ENCODE measurements around the gene IMMP2L. TPM values are rescaled to one million over a fixed set of nuclear protein-coding genes. Genes with fewer than 3 reads are reported as not detected.

Gene IMMP2L
- total and polyA plus RNA-seq, 2 of the 13 experiments (the other 11 are each of a cell fraction or from before 2014, with no cell fraction given) = 7.8 to 16.9 TPM

DNA sequence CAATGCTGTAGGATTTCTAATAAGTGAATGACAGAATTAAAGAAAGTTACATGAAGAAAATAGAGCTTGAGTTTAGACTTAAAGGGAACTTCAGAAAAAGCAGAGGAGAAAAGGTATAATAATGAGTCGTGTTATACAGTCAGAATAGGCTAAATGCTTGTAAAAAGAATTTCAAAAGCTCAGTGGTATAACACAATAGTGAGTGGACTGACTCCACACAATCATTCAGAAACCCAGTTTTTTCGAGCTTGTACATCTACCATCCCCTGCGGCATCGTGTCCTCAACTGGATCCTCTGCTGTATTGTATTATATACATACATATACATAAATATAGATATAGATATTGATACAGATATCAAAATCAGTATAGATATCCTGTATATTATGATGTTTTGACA, 52.2 kb downstream of the IMMP2L start (continued):
- TF ChIP-seq ATF1 (CRISPR knock-in tag; IDR thresholded peaks at IDR 0.05) = no peak
- no peak for TF ChIP-seq YEATS2 (CRISPR knock-in tag; IDR thresholded peaks at IDR 0.05; ENCODE audit: borderline replicate concordance)
- TF ChIP-seq KDM6A (CRISPR knock-in tag; IDR thresholded peaks at IDR 0.05; ENCODE audit: low read depth) = no peak

GRCh38 chr7:111509288-111509687, 53.0 kb downstream of the IMMP2L start:
- intact Hi-C loops (cut with micrococcal nuclease; ENCODE audit: unreplicated experiment) = no loop called here
- CTCF ChIA-PET (ENCODE audit: low intra/inter-chr PET ratio, low total read pairs) = no interaction called here

More at GRCh38 chr7:111509288-111509687, 53.0 kb downstream of the IMMP2L start:
- TF ChIP-seq ZNF143 (CRISPR knock-in tag; IDR thresholded peaks at IDR 0.05) (no peak), SYNCRIP (IDR thresholded peaks at IDR 0.05; ENCODE audit: insufficient read depth, low read depth, low read length) (no peak), PTBP1 (IDR thresholded peaks at IDR 0.05; ENCODE audit: low read depth, low read length, poor library complexity, severe bottlenecking) (no peak), AKAP8 (CRISPR knock-in tag; IDR thresholded peaks at IDR 0.05) (no peak), PBX2 (CRISPR knock-in tag; IDR thresholded peaks at IDR 0.05) (no peak), DNMT1 (CRISPR knock-in tag; IDR thresholded peaks at IDR 0.05) (no peak), RNF2 (conservative IDR thresholded peaks at IDR 0.05; ENCODE audit: low read depth) (no peak), CCAR2 (optimal IDR thresholded peaks at IDR 0.05; ENCODE audit: low read depth, low read length) (no peak)
- H2AFZ ChIP-seq (ENCODE audit: low read length) = no peak overlapping the region
- DNase-seq (ENCODE audit: low spot score) (no peak), ATAC-seq (no peak), FAIRE-seq (no peak)
- no peaks in the 10 kb centered on the region for H3K9me3 ChIP-seq (ENCODE audit: low read length)
- in situ Hi-C loops (cut with HindIII; ENCODE audit: extremely low pct_ligation_motif_present, low pct_unique_long_range_greater_than_20kb) = no loop called here
- no peaks in the 10 kb centered on the region for H4K20me1 ChIP-seq (ENCODE audit: insufficient read depth, low read length)
- no peak overlapping the region for H3K4me2 ChIP-seq (ENCODE audit: low read depth, low read length)
- no TSS peak for BruUV-seq (replicated peaks)
- H3K4me1 ChIP-seq (ENCODE audit: insufficient read depth, low read length) = no peaks in the 10 kb centered on the region
- H3K27me3 ChIP-seq (ENCODE audit: control insufficient read depth in 1 of 2, insufficient read depth in 2 of 2, low read length in 2 of 2) = no peaks in the 10 kb centered on the region
- no peak overlapping the region for H3K4me3 ChIP-seq (replicated peaks in 1 of 3; ENCODE audit: insufficient read depth in 1 of 3, low read depth in 2 of 3, low read length in 3 of 3)
- WGBS (ENCODE audit: low lambda C conversion rate) = 81% methylated on average over 1 of the region's 1 CpG
- no peaks in the 10 kb centered on the region for H3K36me3 ChIP-seq (replicated peaks in 1 of 2; ENCODE audit: control insufficient read depth in 1 of 2, insufficient read depth in 2 of 2, low read length in 2 of 2)
- no peak overlapping the region for H3K9ac ChIP-seq (ENCODE audit: insufficient read depth, low read depth, low read length)
- POLR2A ChIA-PET = no interaction called here
- H3K27ac ChIP-seq (ENCODE audit: extremely low read length, insufficient read depth, low read length) = no peak overlapping the region
- no peaks in the 10 kb centered on the region for H3K79me2 ChIP-seq (ENCODE audit: insufficient read depth, low read length)

All from HepG2 (cell line).